ENCODE results near the gene NEK11.

Gene NEK11

DNA sequence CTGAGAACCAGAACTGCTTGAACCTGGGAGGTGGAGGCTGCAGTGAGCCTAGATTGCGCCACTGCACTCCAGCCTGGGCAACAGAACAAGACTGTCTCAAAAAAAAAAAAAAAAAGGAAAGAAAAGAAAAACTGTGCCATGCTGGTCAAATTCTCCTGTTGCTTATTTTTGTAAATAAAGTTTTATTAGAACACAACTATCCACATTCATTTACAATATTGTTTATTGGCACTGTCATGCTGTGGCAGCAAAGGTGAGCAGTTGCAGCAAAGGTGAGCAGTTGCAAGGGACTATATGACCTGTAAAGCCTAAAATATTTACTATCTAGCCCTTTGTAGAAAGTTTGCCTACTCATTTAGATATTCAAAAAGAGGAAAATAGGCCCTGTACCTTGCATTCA is 18.4 kb upstream of the NEK11 start:
- no peaks in the 10 kb centered on the region for H3K4me1 ChIP-seq (ENCODE audit: control insufficient read depth, low read depth, low read length)
- no CpG with 5 or more reads among the region's 1 CpG for WGBS (ENCODE audit: extremely low coverage, insufficient coverage, low lambda C conversion rate)
- H3K18ac ChIP-seq (ENCODE audit: low read length) = no peak overlapping the region
- no peaks in the 10 kb centered on the region for H3K79me1 ChIP-seq (ENCODE audit: low read length)
- H2AK5ac ChIP-seq (ENCODE audit: low read length) = no peak overlapping the region
- no peaks in the 10 kb centered on the region for H3K27me3 ChIP-seq (ENCODE audit: insufficient read depth, low read length, poor library complexity)
- no peak overlapping the region for H3K23ac ChIP-seq (ENCODE audit: low read length)
- H4K5ac ChIP-seq (ENCODE audit: low read length) = no peak overlapping the region
- H2BK15ac ChIP-seq (replicated peaks; ENCODE audit: low read depth) = no peak overlapping the region
- H3K9ac ChIP-seq (ENCODE audit: low read length) = no peak overlapping the region
- no peak overlapping the region for H4K8ac ChIP-seq (ENCODE audit: low read depth, low read length)
- peaks cover 3% of the 10 kb centered on the region for H3K36me3 ChIP-seq (ENCODE audit: control insufficient read depth, insufficient read depth, low read length)
- H3K79me2 ChIP-seq (ENCODE audit: control insufficient read depth, insufficient read depth, low read length) = no peaks in the 10 kb centered on the region
- H3K56ac ChIP-seq (ENCODE audit: low read length) = no peak overlapping the region
- no peak overlapping the region for H3K27ac ChIP-seq (ENCODE audit: low read depth, low read length)
- H2BK5ac ChIP-seq (ENCODE audit: low read length) = no peak overlapping the region
- no peak overlapping the region for H3K4me3 ChIP-seq (ENCODE audit: low read length)
- H3K4me2 ChIP-seq (ENCODE audit: low read length) = no peak overlapping the region
- DNase-seq = no peak
- H3K4ac ChIP-seq (ENCODE audit: low read depth, low read length) = no peak overlapping the region
- no peak overlapping the region for H2BK120ac ChIP-seq (ENCODE audit: low read depth, low read length)

DNA sequence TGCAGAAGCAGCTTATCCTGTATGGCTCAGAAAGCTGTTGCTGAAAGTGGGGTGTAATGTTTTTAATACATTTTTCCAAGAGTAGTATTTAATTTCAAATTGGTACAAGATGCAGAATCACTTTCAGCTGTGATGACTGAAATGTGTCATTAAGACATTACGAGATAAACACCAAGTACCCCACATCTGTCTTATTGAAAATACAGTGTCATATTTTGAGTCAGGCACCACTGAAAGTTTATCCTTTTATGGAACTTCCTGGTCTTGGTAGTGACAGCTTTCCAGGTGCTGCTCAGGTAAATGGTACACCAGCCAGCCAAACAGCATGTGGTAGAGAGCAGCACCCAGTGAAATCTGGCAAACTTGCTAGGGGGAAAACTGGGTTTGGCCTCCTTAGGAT is 17.0 kb upstream of the NEK11 start:
- Histone ChIP-seq H3K27ac (ENCODE audit: low read depth, low read length) (no peak overlapping the region), H3K4me1 (ENCODE audit: control insufficient read depth, low read depth, low read length) (no peaks in the 10 kb centered on the region), H3K9ac (ENCODE audit: low read length) (no peak overlapping the region), H3K56ac (ENCODE audit: low read length) (no peak overlapping the region), H2BK120ac (ENCODE audit: low read depth, low read length) (no peak overlapping the region), H3K4me3 (ENCODE audit: low read length) (no peak overlapping the region), H4K8ac (ENCODE audit: low read depth, low read length) (no peak overlapping the region), H3K36me3 (ENCODE audit: control insufficient read depth, insufficient read depth, low read length) (peaks cover 4% of the 10 kb centered on the region), H3K79me2 (ENCODE audit: control insufficient read depth, insufficient read depth, low read length) (no peaks in the 10 kb centered on the region), H3K23ac (ENCODE audit: low read length) (no peak overlapping the region), H3K4ac (ENCODE audit: low read depth, low read length) (no peak overlapping the region), H2BK5ac (ENCODE audit: low read length) (no peak overlapping the region), H2BK15ac (replicated peaks; ENCODE audit: low read depth) (no peak overlapping the region), H3K4me2 (ENCODE audit: low read length) (no peak overlapping the region), H3K79me1 (ENCODE audit: low read length) (no peaks in the 10 kb centered on the region), H2AK5ac (ENCODE audit: low read length) (no peak overlapping the region), H4K5ac (ENCODE audit: low read length) (no peak overlapping the region), H3K18ac (ENCODE audit: low read length) (no peak overlapping the region), H3K27me3 (ENCODE audit: insufficient read depth, low read length, poor library complexity) (no peaks in the 10 kb centered on the region)
- DNase-seq = no peak
- WGBS (ENCODE audit: extremely low coverage, insufficient coverage, low lambda C conversion rate) = no CpG with 5 or more reads among the region's 1 CpG

DNA sequence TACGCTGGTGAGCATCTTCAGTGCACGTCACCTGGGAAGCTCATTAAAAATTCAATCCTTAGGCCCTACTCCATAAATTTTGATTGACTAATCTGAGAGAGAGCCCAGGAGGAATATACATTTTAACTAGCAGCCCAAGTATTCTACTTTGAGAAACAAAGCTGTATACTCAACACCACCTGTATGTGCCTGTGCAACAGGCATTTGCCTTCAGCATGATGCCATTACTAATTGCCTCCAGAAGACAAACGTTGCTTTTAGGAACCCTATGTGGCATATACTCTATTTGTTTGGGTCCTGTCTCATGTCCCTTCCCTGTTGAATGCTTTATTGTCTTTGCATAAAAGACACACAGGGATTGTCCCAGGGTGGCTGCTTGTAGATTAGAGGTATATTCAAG is 7.7 kb upstream of the NEK11 start:
- DNase-seq = no peak
- Histone ChIP-seq H3K9ac (ENCODE audit: low read length) (no peak overlapping the region), H3K79me1 (ENCODE audit: low read length) (peaks cover 2% of the 10 kb centered on the region), H3K23ac (ENCODE audit: low read length) (no peak overlapping the region), H3K4ac (ENCODE audit: low read depth, low read length) (no peak overlapping the region), H3K36me3 (ENCODE audit: control insufficient read depth, insufficient read depth, low read length) (peaks cover 2% of the 10 kb centered on the region), H3K56ac (ENCODE audit: low read length) (no peak overlapping the region), H3K27me3 (ENCODE audit: insufficient read depth, low read length, poor library complexity) (no peaks in the 10 kb centered on the region), H4K8ac (ENCODE audit: low read depth, low read length) (no peak overlapping the region), H4K5ac (ENCODE audit: low read length) (no peak overlapping the region), H3K4me3 (ENCODE audit: low read length) (no peak overlapping the region), H3K4me2 (ENCODE audit: low read length) (no peak overlapping the region), H2BK120ac (ENCODE audit: low read depth, low read length) (no peak overlapping the region), H3K79me2 (ENCODE audit: control insufficient read depth, insufficient read depth, low read length) (no peaks in the 10 kb centered on the region), H3K18ac (ENCODE audit: low read length) (no peak overlapping the region), H3K27ac (ENCODE audit: low read depth, low read length) (no peak overlapping the region), H2BK15ac (replicated peaks; ENCODE audit: low read depth) (no peak overlapping the region), H2AK5ac (ENCODE audit: low read length) (no peak overlapping the region), H3K4me1 (ENCODE audit: control insufficient read depth, low read depth, low read length) (no peaks in the 10 kb centered on the region), H2BK5ac (ENCODE audit: low read length) (no peak overlapping the region)
- WGBS (ENCODE audit: extremely low coverage, insufficient coverage, low lambda C conversion rate) = no CpG with 5 or more reads among the region's 3 CpGs

GRCh38 chr3:131020122-131020693 is 6.5 kb upstream of the NEK11 start:
- no peak overlapping the region for H4K8ac ChIP-seq (ENCODE audit: low read depth, low read length)
- H3K18ac ChIP-seq (ENCODE audit: low read length) = no peak overlapping the region
- no peaks in the 10 kb centered on the region for H3K79me2 ChIP-seq (ENCODE audit: control insufficient read depth, insufficient read depth, low read length)
- no peak overlapping the region for H3K23ac ChIP-seq (ENCODE audit: low read length)
- no peaks in the 10 kb centered on the region for H3K27me3 ChIP-seq (ENCODE audit: insufficient read depth, low read length, poor library complexity)
- H3K56ac ChIP-seq (ENCODE audit: low read length) = no peak overlapping the region
- peaks cover 2% of the 10 kb centered on the region for H3K79me1 ChIP-seq (ENCODE audit: low read length)
- peak; percentile 31 for DNase-seq
- no peak overlapping the region for H2BK5ac ChIP-seq (ENCODE audit: low read length)
- H3K9ac ChIP-seq (ENCODE audit: low read length) = no peak overlapping the region
- no peak overlapping the region for H2BK15ac ChIP-seq (replicated peaks; ENCODE audit: low read depth)
- no peak overlapping the region for H2AK5ac ChIP-seq (ENCODE audit: low read length)
- no peak overlapping the region for H3K4me3 ChIP-seq (ENCODE audit: low read length)
- no peak overlapping the region for H3K27ac ChIP-seq (ENCODE audit: low read depth, low read length)
- WGBS (ENCODE audit: extremely low coverage, insufficient coverage, low lambda C conversion rate) = no CpG with 5 or more reads among the region's 5 CpGs
- H3K36me3 ChIP-seq (ENCODE audit: control insufficient read depth, insufficient read depth, low read length) = peaks cover under 1% of the 10 kb centered on the region
- H2BK120ac ChIP-seq (ENCODE audit: low read depth, low read length) = no peak overlapping the region
- no peaks in the 10 kb centered on the region for H3K4me1 ChIP-seq (ENCODE audit: control insufficient read depth, low read depth, low read length)
- H3K4ac ChIP-seq (ENCODE audit: low read depth, low read length) = no peak overlapping the region
- no peak overlapping the region for H3K4me2 ChIP-seq (ENCODE audit: low read length)
- no peak overlapping the region for H4K5ac ChIP-seq (ENCODE audit: low read length)

DNA sequence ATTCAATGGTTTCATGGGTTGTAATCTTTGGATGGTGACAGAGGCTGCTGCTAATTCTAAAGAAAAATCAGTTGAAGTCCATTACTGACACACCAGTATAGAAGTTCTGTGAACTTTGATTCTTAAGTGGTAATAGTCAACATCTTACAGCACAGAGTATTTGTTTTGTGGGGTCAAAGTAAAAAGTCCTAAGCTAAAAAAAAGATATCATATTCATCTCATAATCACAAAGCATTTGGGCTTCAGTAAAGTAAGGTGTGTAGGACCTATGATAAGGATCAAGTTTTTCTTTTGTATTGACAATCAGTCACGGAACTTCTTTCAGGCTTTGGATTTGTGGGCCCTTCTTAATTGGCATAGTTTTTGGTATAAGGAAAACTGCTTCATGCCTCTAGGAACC is 1.1 kb upstream of the NEK11 start:
- Histone ChIP-seq H2BK120ac (ENCODE audit: low read depth, low read length) (no peak overlapping the region), H3K9ac (ENCODE audit: low read length) (no peak overlapping the region), H2AK5ac (ENCODE audit: low read length) (no peak overlapping the region), H3K36me3 (ENCODE audit: control insufficient read depth, insufficient read depth, low read length) (no peaks in the 10 kb centered on the region), H3K4me2 (ENCODE audit: low read length) (no peak overlapping the region), H3K23ac (ENCODE audit: low read length) (no peak overlapping the region), H3K79me2 (ENCODE audit: control insufficient read depth, insufficient read depth, low read length) (no peaks in the 10 kb centered on the region), H3K18ac (ENCODE audit: low read length) (no peak overlapping the region), H4K8ac (ENCODE audit: low read depth, low read length) (no peak overlapping the region), H2BK15ac (replicated peaks; ENCODE audit: low read depth) (no peak overlapping the region), H3K79me1 (ENCODE audit: low read length) (peaks cover 2% of the 10 kb centered on the region), H3K27ac (ENCODE audit: low read depth, low read length) (no peak overlapping the region), H3K4me1 (ENCODE audit: control insufficient read depth, low read depth, low read length) (no peaks in the 10 kb centered on the region), H3K56ac (ENCODE audit: low read length) (no peak overlapping the region), H3K4ac (ENCODE audit: low read depth, low read length) (no peak overlapping the region), H3K27me3 (ENCODE audit: insufficient read depth, low read length, poor library complexity) (no peaks in the 10 kb centered on the region), H4K5ac (ENCODE audit: low read length) (no peak overlapping the region), H2BK5ac (ENCODE audit: low read length) (no peak overlapping the region), H3K4me3 (ENCODE audit: low read length) (no peak overlapping the region)
- no CpG with 5 or more reads among the region's 1 CpG for WGBS (ENCODE audit: extremely low coverage, insufficient coverage, low lambda C conversion rate)
- DNase-seq = no peak

DNA sequence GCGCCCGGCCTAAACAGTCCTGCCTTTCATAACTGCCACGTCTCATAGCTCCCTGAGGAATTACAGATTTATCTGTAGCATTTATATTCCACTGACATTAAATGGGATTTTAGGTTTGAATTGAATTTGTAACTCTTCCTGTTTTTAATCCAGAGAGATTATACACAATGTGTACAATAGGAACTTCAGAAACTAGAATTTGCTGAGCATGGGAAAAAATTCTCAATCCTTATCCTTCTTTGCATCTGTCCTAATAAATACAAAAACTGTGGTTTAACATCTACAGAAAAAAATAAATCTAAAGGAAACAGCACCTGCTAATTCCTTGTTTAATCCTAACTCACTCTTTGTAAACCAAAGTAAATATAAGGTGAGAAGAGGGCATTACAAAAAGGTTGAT is 2.2 kb downstream of the NEK11 start:
- Histone ChIP-seq H4K8ac (ENCODE audit: low read depth, low read length) (no peak overlapping the region), H3K79me2 (ENCODE audit: control insufficient read depth, insufficient read depth, low read length) (no peaks in the 10 kb centered on the region), H3K27ac (ENCODE audit: low read depth, low read length) (no peak overlapping the region), H4K5ac (ENCODE audit: low read length) (no peak overlapping the region), H3K4me1 (ENCODE audit: control insufficient read depth, low read depth, low read length) (no peaks in the 10 kb centered on the region), H3K27me3 (ENCODE audit: insufficient read depth, low read length, poor library complexity) (no peaks in the 10 kb centered on the region), H3K18ac (ENCODE audit: low read length) (no peak overlapping the region), H3K79me1 (ENCODE audit: low read length) (no peaks in the 10 kb centered on the region), H3K36me3 (ENCODE audit: control insufficient read depth, insufficient read depth, low read length) (no peaks in the 10 kb centered on the region), H3K4me3 (ENCODE audit: low read length) (no peak overlapping the region), H2AK5ac (ENCODE audit: low read length) (no peak overlapping the region), H2BK15ac (replicated peaks; ENCODE audit: low read depth) (no peak overlapping the region), H3K4ac (ENCODE audit: low read depth, low read length) (no peak overlapping the region), H3K4me2 (ENCODE audit: low read length) (no peak overlapping the region), H3K9ac (ENCODE audit: low read length) (no peak overlapping the region), H3K56ac (ENCODE audit: low read length) (no peak overlapping the region), H3K23ac (ENCODE audit: low read length) (no peak overlapping the region), H2BK5ac (ENCODE audit: low read length) (no peak overlapping the region), H2BK120ac (ENCODE audit: low read depth, low read length) (no peak overlapping the region)
- DNase-seq = no peak
- no CpG with 5 or more reads among the region's 3 CpGs for WGBS (ENCODE audit: extremely low coverage, insufficient coverage, low lambda C conversion rate)

Measured in mesendoderm (in vitro differentiated cells).